Activated naive CD8-positive, alpha-beta T cell (primary cell): ENCODE data around the gene DACH1.

Experiments
- H3K27ac Mint-ChIP-seq: one replicate; pipeline ENCODE4 v1.8.0; 2021; ENCODE audit warnings: mixed read lengths
- H3K27me3 Mint-ChIP-seq: one replicate; pipeline ENCODE4 v1.8.0; 2021; ENCODE audit warnings: mixed read lengths
- H3K36me3 Mint-ChIP-seq: one replicate; pipeline ENCODE4 v1.8.0; 2021; ENCODE audit warnings: mixed read lengths
- H3K4me1 Mint-ChIP-seq: one replicate; pipeline ENCODE4 v1.8.0; 2021; ENCODE audit warnings: low read depth, mixed read lengths
- H3K4me3 Mint-ChIP-seq: one replicate; pipeline ENCODE4 v1.8.0; 2021; ENCODE audit warnings: mild to moderate bottlenecking, mixed read lengths
- H3K9me3 Mint-ChIP-seq: one replicate; pipeline ENCODE4 v1.8.0; 2021; ENCODE audit warnings: low read depth, mixed read lengths

DACH1 gene

GRCh38 chr13:71873418-71874247 lies 6.6 kb upstream of the DACH1 start:
- Mint-ChIP-seq H3K36me3 (no peaks in the 10 kb centered on the region), H3K27ac (no peak overlapping the region), H3K9me3 (no peaks in the 10 kb centered on the region), H3K4me1 (no peaks in the 10 kb centered on the region), H3K4me3 (no peak overlapping the region), H3K27me3 (peaks cover 8% of the 10 kb centered on the region)

- no peak overlapping the region for H3K4me3 Mint-ChIP-seq
- H3K27me3 Mint-ChIP-seq: peaks cover 17% of the 10 kb centered on the region
- no peaks in the 10 kb centered on the region for H3K36me3 Mint-ChIP-seq
- no peak overlapping the region for H3K27ac Mint-ChIP-seq
- H3K9me3 Mint-ChIP-seq: no peaks in the 10 kb centered on the region
- H3K4me1 Mint-ChIP-seq: peaks cover 7% of the 10 kb centered on the region
These were observed 4.8 kb upstream of the DACH1 start for GRCh38 chr13:71871844-71872243.

GRCh38 chr13:71871176-71871754 lies 4.3 kb upstream of the DACH1 start:
- Mint-ChIP-seq H3K4me3 (no peak overlapping the region), H3K4me1 (peaks cover 7% of the 10 kb centered on the region), H3K9me3 (no peaks in the 10 kb centered on the region), H3K36me3 (no peaks in the 10 kb centered on the region), H3K27ac (no peak overlapping the region), H3K27me3 (peaks cover 17% of the 10 kb centered on the region)

- H3K27ac Mint-ChIP-seq: no peak overlapping the region
- no peaks in the 10 kb centered on the region for H3K36me3 Mint-ChIP-seq
These were observed 3.1 kb upstream of the DACH1 start for GRCh38 chr13:71870100-71870499.

GRCh38 chr13:71869274-71869673 lies 2.3 kb upstream of the DACH1 start:
- Mint-ChIP-seq H3K4me3 (no peak overlapping the region), H3K9me3 (no peaks in the 10 kb centered on the region), H3K27me3 (peaks cover 24% of the 10 kb centered on the region), H3K27ac (no peak overlapping the region), H3K4me1 (peaks cover 17% of the 10 kb centered on the region), H3K36me3 (no peaks in the 10 kb centered on the region)

More at GRCh38 chr13:71870100-71870499, 3.1 kb upstream of the DACH1 start:
- no peak overlapping the region for H3K4me3 Mint-ChIP-seq
- peaks cover 9% of the 10 kb centered on the region for H3K4me1 Mint-ChIP-seq
- H3K27me3 Mint-ChIP-seq: peaks cover 17% of the 10 kb centered on the region
- no peaks in the 10 kb centered on the region for H3K9me3 Mint-ChIP-seq

GRCh38 chr13:71866335-71867130 lies 471 bp downstream of the DACH1 start:
- Mint-ChIP-seq H3K36me3 (no peaks in the 10 kb centered on the region), H3K27ac (no peak overlapping the region), H3K27me3 (peaks cover 34% of the 10 kb centered on the region), H3K9me3 (no peaks in the 10 kb centered on the region), H3K4me3 (peak overlapping the region; percentile 82), H3K4me1 (peaks cover 21% of the 10 kb centered on the region)

- Mint-ChIP-seq H3K36me3 (no peaks in the 10 kb centered on the region), H3K4me3 (peak overlapping the region; percentile 61), H3K4me1 (peaks cover 21% of the 10 kb centered on the region), H3K27ac (no peak overlapping the region), H3K9me3 (no peaks in the 10 kb centered on the region), H3K27me3 (peaks cover 36% of the 10 kb centered on the region)
These were observed 1.1 kb downstream of the DACH1 start for GRCh38 chr13:71865874-71866334.

GRCh38 chr13:71864986-71865873 lies 1.8 kb downstream of the DACH1 start:
- H3K36me3 Mint-ChIP-seq: no peaks in the 10 kb centered on the region
- peaks cover 38% of the 10 kb centered on the region for H3K27me3 Mint-ChIP-seq
- peak overlapping the region; percentile 88 for H3K4me3 Mint-ChIP-seq
- no peak overlapping the region for H3K27ac Mint-ChIP-seq
- H3K9me3 Mint-ChIP-seq: no peaks in the 10 kb centered on the region
- H3K4me1 Mint-ChIP-seq: peaks cover 21% of the 10 kb centered on the region

GRCh38 chr13:71864094-71864985 lies 2.7 kb downstream of the DACH1 start:
- Mint-ChIP-seq H3K36me3 (no peaks in the 10 kb centered on the region), H3K4me3 (peak overlapping the region; percentile 88), H3K9me3 (no peaks in the 10 kb centered on the region), H3K4me1 (peaks cover 21% of the 10 kb centered on the region), H3K27me3 (peaks cover 33% of the 10 kb centered on the region), H3K27ac (no peak overlapping the region)

- H3K9me3 Mint-ChIP-seq: no peaks in the 10 kb centered on the region
These were observed 3.6 kb downstream of the DACH1 start for GRCh38 chr13:71863254-71863865.

GRCh38 chr13:71862459-71862943 lies 4.5 kb downstream of the DACH1 start:
- H3K4me1 Mint-ChIP-seq: peaks cover 20% of the 10 kb centered on the region
- H3K27ac Mint-ChIP-seq: no peak overlapping the region
- H3K9me3 Mint-ChIP-seq: no peaks in the 10 kb centered on the region
- peaks cover 26% of the 10 kb centered on the region for H3K27me3 Mint-ChIP-seq
- H3K4me3 Mint-ChIP-seq: no peak overlapping the region
- no peaks in the 10 kb centered on the region for H3K36me3 Mint-ChIP-seq

More at GRCh38 chr13:71863254-71863865, 3.6 kb downstream of the DACH1 start:
- Mint-ChIP-seq H3K4me3 (no peak overlapping the region), H3K27me3 (peaks cover 31% of the 10 kb centered on the region), H3K36me3 (no peaks in the 10 kb centered on the region), H3K4me1 (peaks cover 21% of the 10 kb centered on the region), H3K27ac (no peak overlapping the region)

- peaks cover 15% of the 10 kb centered on the region for H3K4me1 Mint-ChIP-seq
- no peak overlapping the region for H3K27ac Mint-ChIP-seq
- H3K36me3 Mint-ChIP-seq: no peaks in the 10 kb centered on the region
- no peak overlapping the region for H3K4me3 Mint-ChIP-seq
- H3K27me3 Mint-ChIP-seq: peaks cover 22% of the 10 kb centered on the region
- no peaks in the 10 kb centered on the region for H3K9me3 Mint-ChIP-seq
These were observed 5.1 kb downstream of the DACH1 start for GRCh38 chr13:71861769-71862458.
